Mesenteric fat pad (tissue), 1 donor: ENCODE data around the gene IFT52. TPM values are rescaled to one million over a fixed set of nuclear protein-coding genes. Genes with fewer than 3 reads are reported as not detected.
"Not testable (repeated sequence)": the region's sequence is repeated elsewhere in the genome, so short reads cannot be mapped to it uniquely, and the experiment has no call there.

ENCODE experiments used
- DNase-seq: peaks from one replicate; pipeline ENCODE4 v3.0.0-alpha.2; 2020; ENCODE audit warnings: low spot score
- total RNA-seq: library from RNA; stranded (reverse); fragmentation: NEBNext Ultra II Directional; extraction: Animal tissue kit (Norgen Biotek cat#: 25700); gene quantifications from one replicate; pipeline ENCODE4 v1.2.1, GENCODE V29; 2021
- donor health status: DM: yes; HTN: yes; CAD: no.

IFT52 gene
- total RNA-seq, 1 donor from 2014 or later = 25.9 TPM

- no peak for DNase-seq
These were observed 25.0 kb upstream of the IFT52 start for GRCh38 chr20:43565758-43566104.

- no peak for DNase-seq
These were observed 23.3 kb upstream of the IFT52 start for GRCh38 chr20:43567477-43567876.

GRCh38 chr20:43568706-43569105, 22.0 kb upstream of the IFT52 start:
- DNase-seq = no peak

DNA sequence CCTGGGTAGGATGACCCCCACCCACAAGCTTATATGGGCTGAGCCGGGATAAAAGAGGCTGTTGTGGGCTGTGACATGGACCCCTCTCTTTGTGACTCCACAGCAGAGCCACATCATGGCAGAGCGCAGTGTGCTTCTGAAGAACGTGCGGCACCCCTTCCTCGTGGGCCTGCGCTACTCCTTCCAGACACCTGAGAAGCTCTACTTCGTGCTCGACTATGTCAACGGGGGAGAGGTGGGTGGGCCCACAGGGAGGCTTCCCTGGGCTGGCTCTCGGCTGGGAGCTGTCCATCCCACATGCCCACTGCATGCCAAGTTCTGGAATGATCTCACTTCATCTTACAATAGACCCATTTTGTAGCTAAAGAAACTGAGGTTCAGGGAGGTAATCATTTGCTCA, 21.5 kb upstream of the IFT52 start:
- no peak for DNase-seq

- no peak for DNase-seq
These were observed 20.2 kb upstream of the IFT52 start for GRCh38 chr20:43570496-43570895.

GRCh38 chr20:43571310-43571709, 19.4 kb upstream of the IFT52 start:
- DNase-seq = no peak

DNA sequence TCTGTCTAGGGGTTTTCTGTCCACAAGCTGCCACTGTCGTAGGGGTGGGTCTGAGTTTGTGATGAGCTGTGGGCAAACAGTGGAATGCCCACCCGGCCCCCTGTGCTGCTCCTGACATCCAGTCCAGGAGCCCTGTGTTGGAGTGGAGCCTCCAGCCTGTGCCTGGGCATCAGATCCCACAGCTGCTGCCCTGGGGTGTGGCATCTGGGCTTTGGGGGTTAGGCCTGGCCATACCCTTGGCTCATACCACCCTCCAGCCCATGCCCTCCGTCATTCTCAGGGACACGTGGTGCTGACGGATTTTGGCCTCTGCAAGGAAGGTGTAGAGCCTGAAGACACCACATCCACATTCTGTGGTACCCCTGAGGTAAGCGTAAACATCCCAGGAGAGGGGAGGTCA, 19.0 kb upstream of the IFT52 start:
- DNase-seq = no peak

GRCh38 chr20:43572891-43573290, 17.8 kb upstream of the IFT52 start:
- no peak for DNase-seq

DNA sequence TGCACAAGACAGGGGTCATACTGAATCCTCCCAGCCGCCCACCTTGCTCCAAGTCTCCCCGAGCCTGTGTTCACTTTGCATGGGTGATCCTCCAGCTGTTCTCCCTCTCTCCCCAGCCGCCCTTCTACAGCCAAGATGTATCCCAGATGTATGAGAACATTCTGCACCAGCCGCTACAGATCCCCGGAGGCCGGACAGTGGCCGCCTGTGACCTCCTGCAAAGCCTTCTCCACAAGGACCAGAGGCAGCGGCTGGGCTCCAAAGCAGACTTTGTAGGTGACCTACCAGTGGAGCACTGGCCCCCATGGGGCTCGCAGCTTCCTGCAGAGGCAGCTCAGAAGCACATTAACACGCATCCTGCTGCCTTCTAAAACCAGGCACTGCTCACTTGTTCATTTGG, 14.6 kb upstream of the IFT52 start:
- DNase-seq = no peak

- no peak for DNase-seq
These were observed 10.6 kb upstream of the IFT52 start for GRCh38 chr20:43579861-43580793.

DNA sequence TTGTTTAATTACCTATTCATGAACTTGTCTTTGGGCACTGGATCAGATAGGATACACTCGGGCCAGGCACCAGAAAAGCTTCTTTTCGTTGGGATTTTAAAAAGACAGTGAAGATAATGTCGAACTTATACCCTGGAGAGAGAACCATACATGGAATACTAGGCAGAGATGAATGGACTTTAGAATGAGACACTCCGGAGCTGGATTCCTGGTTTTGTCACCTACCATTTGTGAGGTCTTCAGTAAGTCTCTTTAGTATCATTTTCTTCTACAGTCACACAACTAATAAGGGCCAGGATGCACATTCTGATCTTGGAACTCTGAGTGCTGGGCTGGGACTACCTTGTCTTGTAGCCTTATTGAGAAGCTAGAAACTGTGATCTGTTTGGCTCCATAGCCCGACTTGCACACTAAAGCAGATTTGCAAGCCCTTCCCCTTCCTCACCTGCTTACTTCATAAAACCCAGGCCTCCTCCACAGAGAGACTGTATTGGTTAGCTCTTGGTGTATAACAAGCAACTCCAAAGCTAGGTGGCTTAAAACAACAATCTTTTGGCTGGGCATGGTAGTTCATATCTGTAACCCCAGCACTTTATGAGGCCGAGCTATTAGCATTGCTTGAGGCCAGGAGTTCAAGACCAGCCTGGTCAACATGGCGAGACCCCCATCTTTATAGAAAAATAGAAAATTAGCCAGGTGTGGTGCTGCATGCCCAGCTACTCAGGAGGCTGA, 7.4 kb upstream of the IFT52 start:
- DNase-seq = no peak

- DNase-seq = no peak
These were observed 6.7 kb upstream of the IFT52 start for GRCh38 chr20:43583982-43584432.

DNA sequence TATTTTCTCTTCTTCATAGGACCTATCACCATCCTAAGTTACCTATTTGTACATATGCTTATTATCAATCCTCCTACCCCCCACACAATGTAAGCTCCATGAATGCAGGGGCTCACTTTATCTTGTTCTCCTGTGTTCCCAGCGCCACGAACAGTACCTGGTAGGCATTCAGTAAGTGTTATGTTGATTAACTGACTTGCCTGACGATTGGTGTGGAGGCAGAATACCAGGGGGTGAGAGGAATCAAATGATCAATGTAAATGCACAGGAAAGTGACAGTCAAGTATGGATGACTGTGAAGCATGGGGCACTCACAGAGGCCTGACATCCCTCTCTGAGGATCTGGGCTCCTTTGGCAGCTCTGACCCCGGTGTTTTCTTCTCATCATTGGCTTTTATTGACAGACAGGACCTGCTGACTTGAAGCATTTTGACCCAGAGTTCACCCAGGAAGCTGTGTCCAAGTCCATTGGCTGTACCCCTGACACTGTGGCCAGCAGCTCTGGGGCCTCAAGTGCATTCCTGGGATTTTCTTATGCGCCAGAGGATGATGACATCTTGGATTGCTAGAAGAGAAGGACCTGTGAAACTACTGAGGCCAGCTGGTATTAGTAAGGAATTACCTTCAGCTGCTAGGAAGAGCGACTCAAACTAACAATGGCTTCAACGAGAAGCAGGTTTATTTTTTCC, 6.1 kb upstream of the IFT52 start:
- DNase-seq = no peak

DNA sequence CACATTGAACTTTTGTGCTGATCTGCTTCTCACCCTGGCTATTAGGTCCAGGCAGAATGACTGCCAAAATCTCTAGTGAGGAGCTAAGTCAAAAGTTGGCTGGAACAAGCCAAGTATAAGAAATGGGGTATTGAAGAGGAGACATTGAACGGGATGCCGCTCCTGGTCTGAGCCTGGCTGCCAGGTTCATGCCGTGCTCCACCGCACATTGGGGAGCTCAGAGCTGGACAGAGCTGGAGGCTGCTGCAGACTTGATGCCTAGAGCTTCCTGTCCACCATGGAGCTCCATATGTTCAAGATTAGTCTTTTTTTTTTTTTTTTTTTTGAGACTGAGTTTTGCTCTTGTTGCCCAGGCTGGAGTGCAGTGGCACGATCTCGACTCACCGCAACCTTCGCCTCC, 4.1 kb upstream of the IFT52 start:
- no peak for DNase-seq

- DNase-seq = not testable (repeated sequence)
These were observed 2.2 kb upstream of the IFT52 start for GRCh38 chr20:43588526-43588925.

DNA sequence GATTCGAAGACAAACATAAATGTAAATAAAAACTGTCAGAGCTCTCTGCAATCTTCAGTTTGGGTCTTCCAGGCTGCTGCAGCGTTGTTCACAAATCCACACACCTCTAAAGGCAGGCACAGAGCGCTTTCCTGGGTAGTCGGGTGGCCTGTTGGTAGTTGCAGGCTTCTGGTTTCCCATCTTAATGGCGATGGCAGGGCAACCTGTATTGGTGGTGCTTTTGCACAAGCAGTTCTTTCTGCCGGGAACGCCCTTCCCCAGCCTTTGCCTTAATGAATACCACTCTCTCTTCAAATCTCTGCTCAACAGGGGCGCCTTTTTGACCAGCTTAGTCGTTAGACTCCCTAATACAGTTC, 723 bp upstream of the IFT52 start:
- DNase-seq = no peak

DNA sequence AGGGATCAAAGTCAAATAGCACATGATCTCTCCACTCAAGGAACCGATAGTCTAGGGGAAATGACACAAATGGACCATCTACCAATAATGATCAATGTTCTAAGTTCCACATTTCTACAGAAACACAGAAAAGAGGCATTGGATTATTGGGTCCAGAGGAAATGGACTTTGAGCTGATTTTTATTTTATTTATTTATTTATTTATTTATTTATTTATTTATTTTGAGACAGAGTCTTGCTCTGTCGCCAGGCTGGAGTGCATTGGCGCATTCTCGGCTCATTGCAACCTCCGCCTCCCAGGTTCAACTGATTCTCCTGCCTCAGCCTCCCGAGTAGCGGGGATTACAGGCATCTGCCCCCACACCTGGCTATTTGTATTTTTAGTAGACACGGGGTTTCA, 11.2 kb downstream of the IFT52 start:
- peak; percentile 37 for DNase-seq

- DNase-seq = no peak
These were observed 12.4 kb downstream of the IFT52 start for GRCh38 chr20:43603124-43603523.

- DNase-seq = no peak
These were observed 15.0 kb downstream of the IFT52 start for GRCh38 chr20:43605715-43606114.

DNA sequence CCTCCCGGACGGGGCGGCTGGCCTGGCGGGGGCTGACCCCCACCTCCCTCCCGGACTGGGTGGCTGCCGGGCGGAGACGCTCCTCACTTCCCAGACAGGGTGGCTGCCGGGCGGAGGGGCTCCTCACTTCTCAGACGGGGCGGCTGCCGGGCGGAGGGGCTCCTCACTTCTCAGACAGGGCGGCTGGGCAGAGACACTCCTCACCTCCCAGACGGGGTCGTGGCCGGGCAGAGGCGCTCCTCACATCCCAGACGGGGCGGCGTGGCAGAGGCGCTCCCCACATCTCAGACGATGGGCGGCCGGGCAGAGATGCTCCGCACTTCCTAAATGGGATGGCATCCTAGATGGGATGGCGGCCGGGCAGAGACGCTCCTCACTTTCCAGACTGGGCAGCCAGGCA, 16.5 kb downstream of the IFT52 start:
- peak; percentile 9 for DNase-seq

DNA sequence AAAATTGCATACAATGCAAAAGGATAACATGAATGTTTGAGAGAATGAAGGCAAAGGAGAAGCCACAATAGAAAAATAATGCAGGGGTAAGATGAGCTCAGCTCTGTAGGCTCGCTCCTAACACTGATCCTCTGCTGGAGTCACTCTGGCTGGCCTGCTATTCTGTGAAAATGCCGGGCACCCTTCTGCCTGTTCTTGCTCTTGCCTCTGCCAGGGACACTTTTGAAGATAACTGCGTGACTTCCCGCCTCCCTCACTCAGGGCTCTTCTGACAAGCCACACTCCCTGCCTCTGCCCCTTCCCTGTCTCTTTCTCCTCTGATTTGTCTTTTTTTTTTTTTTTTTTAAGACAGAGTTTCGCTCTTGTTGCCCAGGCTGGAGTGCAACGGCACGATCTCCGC, 40.9 kb downstream of the IFT52 start:
- no peak for DNase-seq

DNA sequence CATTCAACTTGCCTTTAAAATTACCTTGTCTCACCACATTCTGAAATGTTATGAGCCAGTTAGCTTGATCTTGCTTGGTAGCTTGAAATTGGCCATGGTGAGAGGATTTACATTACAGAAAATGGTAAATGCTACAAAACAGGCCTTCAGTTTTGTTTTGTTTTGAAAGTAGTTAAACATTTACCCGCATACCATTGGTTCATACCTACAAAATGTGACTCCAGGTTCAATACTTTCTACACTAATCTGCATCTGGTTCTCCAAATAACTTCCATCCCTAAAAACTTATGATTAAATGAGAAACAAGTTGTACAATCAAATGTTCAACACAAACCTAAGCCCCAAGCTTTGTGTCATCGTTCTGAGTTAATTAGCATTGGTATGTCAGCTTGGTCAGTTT, 45.7 kb downstream of the IFT52 start:
- no peak for DNase-seq
